ENCODE measurements around the gene THAP3. TPM values are rescaled to one million over a fixed set of nuclear protein-coding genes. Genes with fewer than 3 reads are reported as not detected.

The THAP3 gene
- total RNA-seq, 4 donors from 2014 or later, result 16.7 to 31.0 (median 24.2) TPM

DNA sequence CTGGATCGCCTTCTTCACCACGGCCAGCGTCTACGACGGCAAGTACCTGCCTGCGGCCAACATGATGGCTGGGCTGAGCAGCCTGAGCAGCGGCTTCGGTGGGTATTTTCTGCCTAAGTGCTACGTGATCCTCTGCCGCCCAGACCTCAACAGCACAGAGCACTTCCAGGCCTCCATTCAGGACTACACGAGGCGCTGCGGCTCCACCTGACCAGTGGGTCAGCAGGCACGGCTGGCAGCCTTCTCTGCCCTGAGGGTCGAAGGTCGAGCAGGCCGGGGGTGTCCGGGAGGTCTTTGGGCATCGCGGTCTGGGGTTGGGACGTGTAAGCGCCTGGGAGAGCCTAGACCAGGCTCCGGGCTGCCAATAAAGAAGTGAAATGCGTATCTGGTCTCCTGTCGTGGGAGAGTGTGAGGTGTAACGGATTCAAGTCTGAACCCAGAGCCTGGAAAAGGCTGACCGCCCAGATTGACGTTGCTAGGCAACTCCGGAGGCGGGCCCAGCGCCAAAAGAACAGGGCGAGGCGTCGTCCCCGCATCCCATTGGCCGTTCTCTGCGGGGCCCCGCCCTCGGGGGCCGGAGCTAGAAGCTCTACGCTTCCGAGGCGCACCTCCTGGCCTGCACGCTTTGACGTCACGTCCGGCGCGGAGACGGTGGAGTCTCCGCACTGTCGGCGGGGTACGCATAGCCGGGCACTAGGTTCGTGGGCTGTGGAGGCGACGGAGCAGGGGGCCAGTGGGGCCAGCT lies 45.1 kb upstream of the THAP3 start, which contains the start of gene ZBTB48:
TSS of gene ZBTB48 (plus strand) at position 621 of the 745 bp plus-strand sequence. CDS start 616 bp downstream, outside the sequence.
- TF ChIP-seq, protein P1, sequence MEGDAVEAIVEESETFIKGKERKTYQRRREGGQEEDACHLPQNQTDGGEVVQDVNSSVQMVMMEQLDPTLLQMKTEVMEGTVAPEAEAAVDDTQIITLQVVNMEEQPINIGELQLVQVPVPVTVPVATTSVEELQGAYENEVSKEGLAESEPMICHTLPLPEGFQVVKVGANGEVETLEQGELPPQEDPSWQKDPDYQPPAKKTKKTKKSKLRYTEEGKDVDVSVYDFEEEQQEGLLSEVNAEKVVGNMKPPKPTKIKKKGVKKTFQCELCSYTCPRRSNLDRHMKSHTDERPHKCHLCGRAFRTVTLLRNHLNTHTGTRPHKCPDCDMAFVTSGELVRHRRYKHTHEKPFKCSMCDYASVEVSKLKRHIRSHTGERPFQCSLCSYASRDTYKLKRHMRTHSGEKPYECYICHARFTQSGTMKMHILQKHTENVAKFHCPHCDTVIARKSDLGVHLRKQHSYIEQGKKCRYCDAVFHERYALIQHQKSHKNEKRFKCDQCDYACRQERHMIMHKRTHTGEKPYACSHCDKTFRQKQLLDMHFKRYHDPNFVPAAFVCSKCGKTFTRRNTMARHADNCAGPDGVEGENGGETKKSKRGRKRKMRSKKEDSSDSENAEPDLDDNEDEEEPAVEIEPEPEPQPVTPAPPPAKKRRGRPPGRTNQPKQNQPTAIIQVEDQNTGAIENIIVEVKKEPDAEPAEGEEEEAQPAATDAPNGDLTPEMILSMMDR (IDR thresholded peaks at IDR 0.05 in 4 of 5, conservative IDR thresholded peaks at IDR 0.05 in 1 of 5), result no peak
- peak; percentile 95 to 97 for TF ChIP-seq POLR2A (IDR thresholded peaks at IDR 0.05)
- peak; percentile 98 to 99 for DNase-seq
- Histone ChIP-seq H3K4me3 (peak within 1 kb of the TSS; percentile 80 to 94 (median 86)), H3K9me3 (no peaks in the 10 kb centered on the region), H3K36me3 (no peaks in the 10 kb centered on the region), H3K4me1 (peaks cover 17 to 26% of the 10 kb centered on the region in 2 donors), H3K27me3 (no peaks in the 10 kb centered on the region), H3K27ac (peak within 1 kb of the TSS; percentile 91 to 98 (median 96))
- ATAC-seq, result peak; percentile 88 to 89
- intact Hi-C loops (cut with DNase I; ENCODE audit: low total_unique reads), result loop anchor here (1.0 to 5.0 kb wide), 4 partner anchors 21 to 48 kb away; partner anchors contain the start of genes NOL9 and PHF13
- in situ Hi-C loops (cut with MboI; ENCODE audit: low sequenced_read_pairs in 4 of 4), result loop anchor here in 2 of 4 donors (10.0 kb wide), 1 partner anchor 55 kb away; no protein-coding TSS in a partner anchor

DNA sequence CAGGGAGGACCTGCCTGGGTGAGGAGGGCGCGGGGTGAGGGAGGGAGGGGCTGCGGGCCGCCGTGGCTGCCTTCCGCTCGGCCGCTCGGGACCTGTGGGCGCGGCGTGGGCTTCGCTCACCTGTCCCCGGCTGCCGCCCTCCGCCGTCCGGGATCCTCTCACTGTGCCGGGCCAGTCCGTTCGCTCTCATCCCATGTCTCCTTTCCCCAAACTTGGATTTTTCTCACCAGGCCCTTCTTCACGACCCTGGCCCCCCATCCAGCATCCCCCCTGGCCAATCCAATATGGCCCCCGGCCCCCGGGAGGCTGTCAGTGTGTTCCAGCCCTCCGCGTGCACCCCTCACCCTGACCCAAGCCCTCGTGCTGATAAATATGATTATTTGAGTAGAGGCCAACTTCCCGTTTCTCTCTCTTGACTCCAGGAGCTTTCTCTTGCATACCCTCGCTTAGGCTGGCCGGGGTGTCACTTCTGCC lies 44.5 kb upstream of the THAP3 start:
- Histone ChIP-seq H3K4me1 (peaks cover 17 to 33% of the 10 kb centered on the region in 2 donors), H3K9me3 (no peaks in the 10 kb centered on the region), H3K36me3 (no peaks in the 10 kb centered on the region), H3K27ac (peak overlapping the region; percentile 91 to 98 (median 96)), H3K27me3 (no peaks in the 10 kb centered on the region), H3K4me3 (peak overlapping the region; percentile 80 to 94 (median 86))
- intact Hi-C loops (cut with DNase I; ENCODE audit: low total_unique reads) (loop anchor here (2.0 to 5.0 kb wide), 2 partner anchors 21 to 47 kb away; no protein-coding TSS in a partner anchor), in situ Hi-C loops (cut with MboI; ENCODE audit: low sequenced_read_pairs in 4 of 4) (loop anchor here in 1 of 4 donors (10.0 kb wide), 1 partner anchor 55 kb away; no protein-coding TSS in a partner anchor)
- TF ChIP-seq POLR2A (IDR thresholded peaks at IDR 0.05), result no peak
- TF ChIP-seq, protein P1 (IDR thresholded peaks at IDR 0.05 in 4 of 5, conservative IDR thresholded peaks at IDR 0.05 in 1 of 5), result no peak
- DNase-seq (no peak), ATAC-seq (peak; percentile 30 to 47)

DNA sequence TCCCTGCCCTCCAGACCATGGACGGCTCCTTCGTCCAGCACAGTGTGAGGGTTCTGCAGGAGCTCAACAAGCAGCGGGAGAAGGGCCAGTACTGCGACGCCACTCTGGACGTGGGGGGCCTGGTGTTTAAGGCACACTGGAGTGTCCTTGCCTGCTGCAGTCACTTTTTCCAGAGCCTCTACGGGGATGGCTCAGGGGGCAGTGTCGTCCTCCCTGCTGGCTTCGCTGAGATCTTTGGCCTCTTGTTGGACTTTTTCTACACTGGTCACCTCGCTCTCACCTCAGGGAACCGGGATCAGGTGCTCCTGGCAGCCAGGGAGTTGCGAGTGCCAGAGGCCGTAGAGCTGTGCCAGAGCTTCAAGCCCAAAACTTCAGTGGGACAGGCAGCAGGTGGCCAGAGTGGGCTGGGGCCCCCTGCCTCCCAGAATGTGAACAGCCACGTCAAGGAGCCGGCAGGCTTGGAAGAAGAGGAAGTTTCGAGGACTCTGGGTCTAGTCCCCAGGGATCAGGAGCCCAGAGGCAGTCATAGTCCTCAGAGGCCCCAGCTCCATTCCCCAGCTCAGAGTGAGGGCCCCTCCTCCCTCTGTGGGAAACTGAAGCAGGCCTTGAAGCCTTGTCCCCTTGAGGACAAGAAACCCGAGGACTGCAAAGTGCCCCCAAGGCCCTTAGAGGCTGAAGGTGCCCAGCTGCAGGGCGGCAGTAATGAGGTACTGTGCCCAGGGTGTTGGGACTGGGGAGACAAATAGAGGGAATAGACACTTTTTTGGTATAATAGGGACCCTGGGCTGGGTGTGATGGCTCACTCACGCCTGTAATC lies 43.9 kb upstream of the THAP3 start:
- in situ Hi-C loops (cut with MboI; ENCODE audit: low sequenced_read_pairs in 4 of 4) (loop anchor here in 1 of 4 donors (10.0 kb wide), 1 partner anchor 54 kb away; no protein-coding TSS in a partner anchor), intact Hi-C loops (cut with DNase I; ENCODE audit: low total_unique reads) (loop anchor here (2.0 to 5.0 kb wide), 2 partner anchors 20 to 46 kb away; no protein-coding TSS in a partner anchor)
- peak in 1 of 2 donors; percentile 77 for DNase-seq
- peak overlapping the region; percentile 80 to 94 (median 86) for H3K4me3 ChIP-seq
- H3K36me3 ChIP-seq, result no peaks in the 10 kb centered on the region
- TF ChIP-seq, protein P1 (IDR thresholded peaks at IDR 0.05 in 4 of 5, conservative IDR thresholded peaks at IDR 0.05 in 1 of 5), result peak in 1 of 5 experiments; percentile 20
- TF ChIP-seq POLR2A (IDR thresholded peaks at IDR 0.05), result no peak
- H3K27ac ChIP-seq, result peak overlapping the region; percentile 91 to 98 (median 96)
- peak; percentile 10 to 36 for ATAC-seq
- no peaks in the 10 kb centered on the region for H3K9me3 ChIP-seq
- H3K4me1 ChIP-seq, result peaks cover 17 to 36% of the 10 kb centered on the region in 2 donors
- H3K27me3 ChIP-seq, result no peaks in the 10 kb centered on the region

DNA sequence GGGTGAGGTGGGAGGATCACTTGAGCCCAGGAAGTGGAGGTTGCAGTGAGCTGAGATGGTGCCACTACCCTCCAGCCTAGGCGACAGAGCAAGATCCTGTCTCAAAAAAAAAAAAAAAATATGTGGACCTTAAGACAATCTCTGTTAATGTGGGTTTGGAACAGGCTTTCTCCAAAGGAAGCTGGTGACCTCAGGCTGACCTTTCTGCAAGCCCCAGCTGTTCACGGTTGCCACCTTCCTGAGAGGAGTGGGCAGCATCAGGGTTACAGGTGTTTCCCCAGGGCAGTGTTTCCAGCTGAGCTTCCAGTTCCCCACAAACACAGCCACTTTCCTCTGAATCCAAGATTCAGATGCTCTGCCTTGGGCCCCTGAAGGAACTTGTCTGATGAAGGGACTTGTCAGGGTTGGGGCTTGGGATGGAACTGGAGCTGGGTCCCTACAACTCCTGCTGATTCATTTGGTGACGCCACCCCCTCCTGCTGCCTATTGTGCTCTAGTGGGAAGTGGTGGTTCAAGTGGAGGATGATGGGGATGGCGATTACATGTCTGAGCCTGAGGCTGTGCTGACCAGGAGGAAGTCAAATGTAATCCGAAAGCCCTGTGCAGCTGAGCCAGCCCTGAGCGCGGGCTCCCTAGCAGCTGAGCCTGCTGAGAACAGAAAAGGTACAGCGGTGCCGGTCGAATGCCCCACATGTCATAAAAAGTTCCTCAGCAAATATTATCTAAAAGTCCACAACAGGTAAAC lies 42.9 kb upstream of the THAP3 start:
- H3K4me1 ChIP-seq, result peaks cover 17 to 45% of the 10 kb centered on the region in 2 donors

More for the DNA sequence above, 42.9 kb upstream of the THAP3 start:
- DNase-seq (peak in 1 of 2 donors; percentile 25), ATAC-seq (no peak)
- in situ Hi-C loops (cut with MboI; ENCODE audit: low sequenced_read_pairs in 4 of 4), result loop anchor here in 1 of 4 donors (10.0 kb wide), 1 partner anchor 53 kb away; no protein-coding TSS in a partner anchor
- Histone ChIP-seq H3K4me3 (no peak overlapping the region), H3K9me3 (no peaks in the 10 kb centered on the region), H3K27me3 (no peaks in the 10 kb centered on the region), H3K27ac (peak overlapping the region; percentile 91 to 98 (median 96)), H3K36me3 (no peaks in the 10 kb centered on the region)
- no peak for TF ChIP-seq POLR2A (IDR thresholded peaks at IDR 0.05)
- TF ChIP-seq, protein P1 (IDR thresholded peaks at IDR 0.05 in 4 of 5, conservative IDR thresholded peaks at IDR 0.05 in 1 of 5), result no peak
- intact Hi-C loops (cut with DNase I; ENCODE audit: low total_unique reads), result loop anchor here (2.0 to 5.0 kb wide), 2 partner anchors 19 to 46 kb away; no protein-coding TSS in a partner anchor

All from gastrocnemius medialis (tissue), 4 donors.